HEK293 (cell line): ENCODE results near the gene DSG3.

Source experiments
- REPIN1 ChIP-seq: fragments of 450-650 bp; formaldehyde crosslinking; IDR thresholded peaks from 2 replicates; pipeline ENCODE4 v1.5.1; 2017; ENCODE audit warnings: missing biosample characterization, missing genetic modification characterization, low read depth
- WT1 ChIP-seq: fragments of 450-650 bp; formaldehyde crosslinking; IDR thresholded peaks from 2 replicates; pipeline ENCODE4 v1.5.1; 2016; ENCODE audit warnings: missing biosample characterization, missing genetic modification characterization
- ZNF23 ChIP-seq: fragments of 450-650 bp; formaldehyde crosslinking; IDR thresholded peaks from 2 replicates; pipeline ENCODE4 v1.5.1; 2016; ENCODE audit warnings: missing biosample characterization, missing genetic modification characterization, borderline replicate concordance

GRCh38 chr18:31409276-31409675 is 38.3 kb upstream of the DSG3 start:
- no peak for TF ChIP-seq WT1 (tag by site-specific recombination)
- TF ChIP-seq ZNF23 (tag by site-specific recombination), result no peak
- TF ChIP-seq REPIN1, result no peak
